DMS 273 treated with DMSO at 0.1 percent for 48 hours (cell line): ENCODE data around the gene WFIKKN1.

Experiments used
- DNase-seq: peaks from one replicate; lab custom pipeline; 2025; lab: John Stamatoyannopoulos, UW

Gene WFIKKN1

GRCh38 chr16:657487-657886, 26.7 kb downstream of the WFIKKN1 start:
- no peak for DNase-seq

GRCh38 chr16:658679-659571, 28.1 kb downstream of the WFIKKN1 start:
- DNase-seq = no peak

- DNase-seq = no peak
Measured at GRCh38 chr16:659618-660017, 28.8 kb downstream of the WFIKKN1 start.

- no peak for DNase-seq
Measured at GRCh38 chr16:660132-660458, 29.3 kb downstream of the WFIKKN1 start.

GRCh38 chr16:660459-661183, 29.8 kb downstream of the WFIKKN1 start:
- no peak for DNase-seq

GRCh38 chr16:661184-661821, 30.5 kb downstream of the WFIKKN1 start:
- no peak for DNase-seq

GRCh38 chr16:662095-662494, 31.3 kb downstream of the WFIKKN1 start:
- DNase-seq = no peak

GRCh38 chr16:662597-662996, 31.8 kb downstream of the WFIKKN1 start:
- DNase-seq = no peak

GRCh38 chr16:666572-666971, 35.8 kb downstream of the WFIKKN1 start:
- no peak for DNase-seq

- no peak for DNase-seq
Measured at GRCh38 chr16:667113-667779, 36.5 kb downstream of the WFIKKN1 start.

- peak; percentile 68 for DNase-seq
Measured at GRCh38 chr16:667780-668518, 37.2 kb downstream of the WFIKKN1 start, which contains the start of gene RHOT2. Gene RHOT2, plus strand, starts transcription at chr16:668132. Its CDS starts 68 bp downstream, at chr16:668200.

GRCh38 chr16:668519-669171, 37.9 kb downstream of the WFIKKN1 start:
- no peak for DNase-seq

GRCh38 chr16:669666-670065, 38.9 kb downstream of the WFIKKN1 start:
- no peak for DNase-seq

GRCh38 chr16:670485-671352, 39.9 kb downstream of the WFIKKN1 start:
- no peak for DNase-seq

- no peak for DNase-seq
Measured at GRCh38 chr16:671353-672131, 40.8 kb downstream of the WFIKKN1 start.

- DNase-seq = no peak
Measured at GRCh38 chr16:672371-672770, 41.6 kb downstream of the WFIKKN1 start.

GRCh38 chr16:672851-673250, 42.1 kb downstream of the WFIKKN1 start:
- DNase-seq = no peak

GRCh38 chr16:673399-673991, 42.7 kb downstream of the WFIKKN1 start:
- DNase-seq = no peak
